Measurements from ENCODE around the gene PPM1E. TPM values are rescaled to one million over a fixed set of nuclear protein-coding genes. Genes with fewer than 3 reads are reported as not detected.

Gene PPM1E
- total and polyA plus RNA-seq, 2 of the 4 experiments (the other 2 are of a cell fraction), result under 0.01 to 0.05 TPM

DNA sequence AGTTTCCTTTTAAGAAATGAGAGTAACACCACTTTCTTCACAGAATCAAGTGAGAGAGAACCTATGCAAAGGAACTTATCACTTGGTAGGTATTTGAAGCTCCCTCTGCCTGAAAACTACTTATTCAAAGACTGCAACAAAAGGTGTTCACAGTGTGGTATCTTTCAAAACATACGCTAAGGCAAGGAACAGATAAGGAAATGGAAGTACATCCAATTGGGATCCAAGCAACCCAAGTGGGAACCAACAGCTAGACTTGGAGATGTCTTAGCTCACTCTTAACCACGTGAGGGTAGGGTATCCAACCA is 431 bp upstream of the PPM1E start:
- H3K4ac ChIP-seq (ENCODE audit: low read depth, low read length), result no peak overlapping the region
- no peak overlapping the region for H3K27ac ChIP-seq (ENCODE audit: insufficient read depth, low read length)
- peak overlapping the region; percentile 52 for H3K4me3 ChIP-seq (ENCODE audit: insufficient read depth, low read depth, low read length)
- no peak overlapping the region for H3K18ac ChIP-seq (ENCODE audit: low read depth, low read length)
- POLR2A ChIA-PET (ENCODE audit: unreplicated experiment), result no interaction called here
- H4K91ac ChIP-seq (ENCODE audit: insufficient read depth, low read depth, low read length), result no peak overlapping the region
- no peaks in the 10 kb centered on the region for H3K79me1 ChIP-seq (ENCODE audit: low read depth in 1 of 2, low read length in 2 of 2)
- peak overlapping the region; percentile 60 for H3K4me2 ChIP-seq (ENCODE audit: low read depth, low read length)
- no TSS peak for BruUV-seq (replicated peaks)
- CTCF ChIA-PET, result no interaction called here
- dilution Hi-C loops (cut with HindIII; ENCODE audit: low sequenced_read_pairs, unreplicated experiment) (no loop called here), in situ Hi-C loops (cut with MboI; ENCODE audit: low sequenced_read_pairs) (no loop called here), intact Hi-C loops (cut with micrococcal nuclease) (no loop called here)
- H3K9me1 ChIP-seq (ENCODE audit: insufficient read depth, low read length), result no peaks in the 10 kb centered on the region
- DNase-seq (no peak), ATAC-seq (ENCODE audit: low read depth) (no peak; the same call in 1 of the 2 replicates)
- H4K20me1 ChIP-seq (ENCODE audit: insufficient read depth, low read length), result no peaks in the 10 kb centered on the region
- no peak overlapping the region for H2BK15ac ChIP-seq (ENCODE audit: low read depth, low read length)
- H4K5ac ChIP-seq (ENCODE audit: low read depth, low read length), result no peak overlapping the region
- H3K23ac ChIP-seq (ENCODE audit: low read depth, low read length), result no peak overlapping the region
- H3K36me3 ChIP-seq (ENCODE audit: control insufficient read depth, insufficient read depth, low read length), result no peaks in the 10 kb centered on the region
- no peak overlapping the region for H2AK5ac ChIP-seq (ENCODE audit: low read depth, low read length)
- H2BK120ac ChIP-seq (ENCODE audit: low read depth, low read length), result no peak overlapping the region
- H3K14ac ChIP-seq (replicated peaks; ENCODE audit: low read depth, low read length), result no peak overlapping the region
- H3K27me3 ChIP-seq (ENCODE audit: control insufficient read depth, insufficient read depth, low read length), result peaks cover 34% of the 10 kb centered on the region
- H3K9ac ChIP-seq (ENCODE audit: low read depth, low read length), result no peak overlapping the region
- no peak overlapping the region for H2BK5ac ChIP-seq (ENCODE audit: low read depth, low read length, poor library complexity, severe bottlenecking)
- peak overlapping the region; percentile 70 for H2AFZ ChIP-seq (replicated peaks; ENCODE audit: low read length, poor library complexity)
- no peak for TF ChIP-seq RCOR1 (IDR thresholded peaks at IDR 0.05; ENCODE audit: insufficient replicate concordance, low read length)
- TF ChIP-seq FOS (IDR thresholded peaks at IDR 0.05; ENCODE audit: low read depth, low read length), result no peak
- no peak for TF ChIP-seq CHD1 (IDR thresholded peaks at IDR 0.05; ENCODE audit: low read depth, low read length)
- TF ChIP-seq, protein P1, sequence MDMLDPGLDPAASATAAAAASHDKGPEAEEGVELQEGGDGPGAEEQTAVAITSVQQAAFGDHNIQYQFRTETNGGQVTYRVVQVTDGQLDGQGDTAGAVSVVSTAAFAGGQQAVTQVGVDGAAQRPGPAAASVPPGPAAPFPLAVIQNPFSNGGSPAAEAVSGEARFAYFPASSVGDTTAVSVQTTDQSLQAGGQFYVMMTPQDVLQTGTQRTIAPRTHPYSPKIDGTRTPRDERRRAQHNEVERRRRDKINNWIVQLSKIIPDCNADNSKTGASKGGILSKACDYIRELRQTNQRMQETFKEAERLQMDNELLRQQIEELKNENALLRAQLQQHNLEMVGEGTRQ (IDR thresholded peaks at IDR 0.05; ENCODE audit: low read depth, low read length), result no peak
- no peak for TF ChIP-seq RFX5 (IDR thresholded peaks at IDR 0.05; ENCODE audit: low read depth, low read length)
- no peak for TF ChIP-seq BHLHE40 (IDR thresholded peaks at IDR 0.05; ENCODE audit: low read depth, low read length)
- TF ChIP-seq, protein P2, sequence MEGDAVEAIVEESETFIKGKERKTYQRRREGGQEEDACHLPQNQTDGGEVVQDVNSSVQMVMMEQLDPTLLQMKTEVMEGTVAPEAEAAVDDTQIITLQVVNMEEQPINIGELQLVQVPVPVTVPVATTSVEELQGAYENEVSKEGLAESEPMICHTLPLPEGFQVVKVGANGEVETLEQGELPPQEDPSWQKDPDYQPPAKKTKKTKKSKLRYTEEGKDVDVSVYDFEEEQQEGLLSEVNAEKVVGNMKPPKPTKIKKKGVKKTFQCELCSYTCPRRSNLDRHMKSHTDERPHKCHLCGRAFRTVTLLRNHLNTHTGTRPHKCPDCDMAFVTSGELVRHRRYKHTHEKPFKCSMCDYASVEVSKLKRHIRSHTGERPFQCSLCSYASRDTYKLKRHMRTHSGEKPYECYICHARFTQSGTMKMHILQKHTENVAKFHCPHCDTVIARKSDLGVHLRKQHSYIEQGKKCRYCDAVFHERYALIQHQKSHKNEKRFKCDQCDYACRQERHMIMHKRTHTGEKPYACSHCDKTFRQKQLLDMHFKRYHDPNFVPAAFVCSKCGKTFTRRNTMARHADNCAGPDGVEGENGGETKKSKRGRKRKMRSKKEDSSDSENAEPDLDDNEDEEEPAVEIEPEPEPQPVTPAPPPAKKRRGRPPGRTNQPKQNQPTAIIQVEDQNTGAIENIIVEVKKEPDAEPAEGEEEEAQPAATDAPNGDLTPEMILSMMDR (conservative IDR thresholded peaks at IDR 0.05; ENCODE audit: low read depth, low read length), result no peak
- TF ChIP-seq SMC3 (IDR thresholded peaks at IDR 0.05; ENCODE audit: low read depth, low read length), result no peak
- no peak for TF ChIP-seq MXI1 (IDR thresholded peaks at IDR 0.05; ENCODE audit: borderline replicate concordance, low read depth, low read length)
- TF ChIP-seq NFE2L2 (IDR thresholded peaks at IDR 0.05; ENCODE audit: low read depth, low read length), result no peak
- no peak for TF ChIP-seq RAD21 (IDR thresholded peaks at IDR 0.05; ENCODE audit: low read length)
- TF ChIP-seq POLR2A (IDR thresholded peaks at IDR 0.05; ENCODE audit: low read depth, low read length), result no peak
- no peak for TF ChIP-seq CEBPB (IDR thresholded peaks at IDR 0.05; ENCODE audit: low read depth, low read length)
- TF ChIP-seq MAZ (IDR thresholded peaks at IDR 0.05; ENCODE audit: borderline replicate concordance, low read depth, low read length), result no peak
- TF ChIP-seq, protein P3, sequence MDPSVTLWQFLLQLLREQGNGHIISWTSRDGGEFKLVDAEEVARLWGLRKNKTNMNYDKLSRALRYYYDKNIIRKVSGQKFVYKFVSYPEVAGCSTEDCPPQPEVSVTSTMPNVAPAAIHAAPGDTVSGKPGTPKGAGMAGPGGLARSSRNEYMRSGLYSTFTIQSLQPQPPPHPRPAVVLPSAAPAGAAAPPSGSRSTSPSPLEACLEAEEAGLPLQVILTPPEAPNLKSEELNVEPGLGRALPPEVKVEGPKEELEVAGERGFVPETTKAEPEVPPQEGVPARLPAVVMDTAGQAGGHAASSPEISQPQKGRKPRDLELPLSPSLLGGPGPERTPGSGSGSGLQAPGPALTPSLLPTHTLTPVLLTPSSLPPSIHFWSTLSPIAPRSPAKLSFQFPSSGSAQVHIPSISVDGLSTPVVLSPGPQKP (IDR thresholded peaks at IDR 0.05; ENCODE audit: borderline replicate concordance, low read depth, low read length), result no peak
- TF ChIP-seq MAFK (IDR thresholded peaks at IDR 0.05; ENCODE audit: low read depth, low read length), result no peak
- no peak overlapping the region for H2AK9ac ChIP-seq (replicated peaks; ENCODE audit: low read depth, low read length, poor library complexity)
- no peak overlapping the region for H4K8ac ChIP-seq (ENCODE audit: low read depth in 2 of 2, low read length in 2 of 2)
- H3K4me1 ChIP-seq (ENCODE audit: control insufficient read depth, insufficient read depth, low read length), result no peaks in the 10 kb centered on the region
- H3K56ac ChIP-seq (ENCODE audit: extremely low read depth, insufficient read depth, low read length), result no peak overlapping the region
- H2BK20ac ChIP-seq (ENCODE audit: low read depth, low read length), result no peak overlapping the region
- no CpG with 5 or more reads among the region's 2 CpGs for WGBS, 2 experiments (ENCODE audit: extremely low coverage in 2 of 2, insufficient read length in 1 of 2)
- H3K9me3 ChIP-seq (ENCODE audit: control insufficient read depth, insufficient read depth, low read length), result no peaks in the 10 kb centered on the region

Data from IMR-90 (cell line).